ENCODE results near the gene DNAJA4. TPM values are rescaled to one million over a fixed set of nuclear protein-coding genes. Genes with fewer than 3 reads are reported as not detected.

Gene DNAJA4
- total and polyA plus RNA-seq, 2 of the 13 experiments (the other 11 are each of a cell fraction or from before 2014, with no cell fraction given) = not detected

DNA sequence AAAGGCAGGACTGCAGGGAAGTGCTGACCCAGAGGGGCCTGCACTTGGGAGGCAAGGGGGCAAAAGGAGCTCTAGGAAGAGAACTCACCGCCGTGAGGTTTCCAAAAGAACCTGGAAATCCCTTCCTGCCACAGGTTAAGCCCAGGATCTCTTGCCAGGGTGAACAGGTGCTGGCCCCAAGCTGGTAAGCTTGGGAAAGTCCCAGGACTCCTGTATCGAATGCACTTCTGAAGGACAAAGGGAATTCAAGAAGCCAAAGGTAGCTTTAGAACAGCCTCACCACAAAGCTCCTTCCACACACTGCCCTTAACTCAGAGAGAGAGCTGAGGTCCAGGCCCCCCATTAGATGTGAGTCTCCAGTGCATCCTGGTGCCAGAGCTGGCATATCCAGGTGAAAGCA is 46.9 kb downstream of the DNAJA4 start (continued):
- TF ChIP-seq SCMH1 (CRISPR knock-in tag; IDR thresholded peaks at IDR 0.05; ENCODE audit: borderline replicate concordance) (no peak), ZNF432 (CRISPR knock-in tag; IDR thresholded peaks at IDR 0.05; ENCODE audit: borderline replicate concordance) (no peak), HOXA5 (CRISPR knock-in tag; IDR thresholded peaks at IDR 0.05) (no peak), REPIN1 (CRISPR knock-in tag; IDR thresholded peaks at IDR 0.05; ENCODE audit: borderline replicate concordance, low read depth) (no peak), KDM5B (CRISPR knock-in tag; IDR thresholded peaks at IDR 0.05; ENCODE audit: borderline replicate concordance) (no peak)
- TF ChIP-seq, protein P1, sequence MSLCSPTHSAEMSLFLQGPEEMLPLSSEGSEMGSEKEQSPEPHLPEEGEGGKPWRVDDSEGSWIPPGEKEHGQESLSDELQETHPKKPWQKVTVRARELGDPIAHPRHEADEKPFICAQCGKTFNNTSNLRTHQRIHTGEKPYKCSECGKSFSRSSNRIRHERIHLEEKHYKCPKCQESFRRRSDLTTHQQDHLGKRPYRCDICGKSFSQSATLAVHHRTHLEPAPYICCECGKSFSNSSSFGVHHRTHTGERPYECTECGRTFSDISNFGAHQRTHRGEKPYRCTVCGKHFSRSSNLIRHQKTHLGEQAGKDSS (CRISPR knock-in tag; IDR thresholded peaks at IDR 0.05; ENCODE audit: borderline replicate concordance, low read depth) = no peak

DNA sequence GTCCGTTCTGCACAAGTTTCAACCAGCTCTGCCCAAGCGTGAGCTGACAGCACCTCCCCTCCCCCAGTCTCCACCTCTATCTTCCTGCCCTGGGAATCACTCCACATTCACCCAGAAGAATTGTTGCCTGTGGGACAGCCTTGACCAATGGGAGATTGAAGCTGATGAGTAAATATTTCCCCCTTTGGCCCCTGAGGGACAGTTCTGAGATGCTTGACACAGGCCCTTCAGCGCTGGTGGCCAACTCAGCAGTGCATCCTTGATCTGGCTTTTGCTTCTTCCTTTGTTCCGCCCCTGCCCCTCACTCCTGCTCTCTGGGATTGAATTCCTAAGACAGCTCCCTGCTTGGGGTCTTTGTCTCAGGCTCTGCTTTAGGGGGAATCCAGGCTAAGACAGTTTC is 48.2 kb downstream of the DNAJA4 start:
- ATAC-seq (no peak), FAIRE-seq (no peak), DNase-seq (ENCODE audit: low spot score) (no peak)
- H3K4me3 ChIP-seq (replicated peaks in 1 of 3; ENCODE audit: insufficient read depth in 1 of 3, low read depth in 2 of 3, low read length in 3 of 3) = no peak overlapping the region
- no peaks in the 10 kb centered on the region for H3K79me2 ChIP-seq (ENCODE audit: insufficient read depth, low read length)
- no peak overlapping the region for H3K27ac ChIP-seq (ENCODE audit: extremely low read length, insufficient read depth, low read length)
- intact Hi-C loops (cut with micrococcal nuclease; ENCODE audit: unreplicated experiment) = no loop called here
- no peaks in the 10 kb centered on the region for H3K36me3 ChIP-seq (replicated peaks in 1 of 2; ENCODE audit: control insufficient read depth in 1 of 2, insufficient read depth in 2 of 2, low read length in 2 of 2)
- no peak overlapping the region for H3K9ac ChIP-seq (ENCODE audit: insufficient read depth, low read depth, low read length)
- 35% methylated on average over 4 of the region's 4 CpGs for WGBS (ENCODE audit: low lambda C conversion rate)
- POLR2A ChIA-PET = interaction anchor here (1.0 kb wide), 1 partner anchor 125 kb away, joined by 3 read pairs; the partner anchor contains the start of gene IREB2
- no peaks in the 10 kb centered on the region for H4K20me1 ChIP-seq (ENCODE audit: insufficient read depth, low read length)
- no TSS peak for BruUV-seq (replicated peaks)
- CTCF ChIA-PET (ENCODE audit: low intra/inter-chr PET ratio, low total read pairs) = no interaction called here
- in situ Hi-C loops (cut with HindIII; ENCODE audit: extremely low pct_ligation_motif_present, low pct_unique_long_range_greater_than_20kb) = loop anchor here (5.0 kb wide), 1 partner anchor 110 kb away; no protein-coding TSS in a partner anchor
- no peak overlapping the region for H3K4me2 ChIP-seq (ENCODE audit: low read depth, low read length)
- no peaks in the 10 kb centered on the region for H3K9me3 ChIP-seq (ENCODE audit: low read length)
- H3K27me3 ChIP-seq (ENCODE audit: control insufficient read depth in 1 of 2, insufficient read depth in 2 of 2, low read length in 2 of 2) = peaks cover 2 to 35% of the 10 kb centered on the region in 2 experiments; a peak in 4 of 5 replicates
- peaks cover 5% of the 10 kb centered on the region; the same call in 1 of the 2 replicates for H3K4me1 ChIP-seq (ENCODE audit: insufficient read depth, low read length)
- H2AFZ ChIP-seq (ENCODE audit: low read length) = no peak overlapping the region
- TF ChIP-seq ELF4 (CRISPR knock-in tag; IDR thresholded peaks at IDR 0.05; ENCODE audit: borderline replicate concordance) (no peak), ZNF121 (CRISPR knock-in tag; IDR thresholded peaks at IDR 0.05) (no peak), BRCA1 (CRISPR knock-in tag; IDR thresholded peaks at IDR 0.05) (no peak)
- TF ChIP-seq, protein P2, sequence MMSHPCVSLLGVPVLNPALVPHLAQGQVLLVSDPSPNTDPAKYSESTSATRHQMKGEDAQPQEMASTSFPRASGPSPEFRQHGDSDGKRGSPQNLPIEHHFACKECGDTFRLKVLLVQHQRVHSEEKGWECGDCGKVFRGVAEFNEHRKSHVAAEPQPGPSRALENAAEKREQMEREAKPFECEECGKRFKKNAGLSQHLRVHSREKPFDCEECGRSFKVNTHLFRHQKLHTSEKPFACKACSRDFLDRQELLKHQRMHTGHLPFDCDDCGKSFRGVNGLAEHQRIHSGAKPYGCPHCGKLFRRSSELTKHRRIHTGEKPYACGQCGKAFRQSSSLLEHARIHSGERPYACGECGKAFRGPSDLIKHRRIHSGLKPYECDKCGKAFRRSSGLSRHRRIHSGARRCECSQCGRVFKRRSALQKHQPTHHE (CRISPR knock-in tag; IDR thresholded peaks at IDR 0.05; ENCODE audit: borderline replicate concordance) = no peak
- TF ChIP-seq, protein P3, sequence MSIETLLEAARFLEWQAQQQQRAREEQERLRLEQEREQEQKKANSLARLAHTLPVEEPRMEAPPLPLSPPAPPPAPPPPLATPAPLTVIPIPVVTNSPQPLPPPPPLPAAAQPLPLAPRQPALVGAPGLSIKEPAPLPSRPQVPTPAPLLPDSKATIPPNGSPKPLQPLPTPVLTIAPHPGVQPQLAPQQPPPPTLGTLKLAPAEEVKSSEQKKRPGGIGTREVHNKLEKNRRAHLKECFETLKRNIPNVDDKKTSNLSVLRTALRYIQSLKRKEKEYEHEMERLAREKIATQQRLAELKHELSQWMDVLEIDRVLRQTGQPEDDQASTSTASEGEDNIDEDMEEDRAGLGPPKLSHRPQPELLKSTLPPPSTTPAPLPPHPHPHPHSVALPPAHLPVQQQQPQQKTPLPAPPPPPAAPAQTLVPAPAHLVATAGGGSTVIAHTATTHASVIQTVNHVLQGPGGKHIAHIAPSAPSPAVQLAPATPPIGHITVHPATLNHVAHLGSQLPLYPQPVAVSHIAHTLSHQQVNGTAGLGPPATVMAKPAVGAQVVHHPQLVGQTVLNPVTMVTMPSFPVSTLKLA (IDR thresholded peaks at IDR 0.05) = no peak
- TF ChIP-seq, protein P4, sequence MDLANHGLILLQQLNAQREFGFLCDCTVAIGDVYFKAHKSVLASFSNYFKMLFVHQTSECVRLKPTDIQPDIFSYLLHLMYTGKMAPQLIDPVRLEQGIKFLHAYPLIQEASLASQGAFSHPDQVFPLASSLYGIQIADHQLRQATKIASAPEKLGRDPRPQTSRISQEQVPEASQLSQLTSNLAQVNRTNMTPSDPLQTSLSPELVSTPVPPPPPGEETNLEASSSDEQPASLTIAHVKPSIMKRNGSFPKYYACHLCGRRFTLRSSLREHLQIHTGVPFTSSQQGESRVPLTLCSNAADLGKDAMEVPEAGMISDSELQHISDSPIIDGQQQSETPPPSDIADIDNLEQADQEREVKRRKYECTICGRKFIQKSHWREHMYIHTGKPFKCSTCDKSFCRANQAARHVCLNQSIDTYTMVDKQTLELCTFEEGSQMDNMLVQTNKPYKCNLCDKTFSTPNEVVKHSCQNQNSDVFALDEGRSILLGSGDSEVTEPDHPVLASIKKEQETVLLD (CRISPR knock-in tag; IDR thresholded peaks at IDR 0.05; ENCODE audit: low read depth) = no peak
- TF ChIP-seq, protein P5, sequence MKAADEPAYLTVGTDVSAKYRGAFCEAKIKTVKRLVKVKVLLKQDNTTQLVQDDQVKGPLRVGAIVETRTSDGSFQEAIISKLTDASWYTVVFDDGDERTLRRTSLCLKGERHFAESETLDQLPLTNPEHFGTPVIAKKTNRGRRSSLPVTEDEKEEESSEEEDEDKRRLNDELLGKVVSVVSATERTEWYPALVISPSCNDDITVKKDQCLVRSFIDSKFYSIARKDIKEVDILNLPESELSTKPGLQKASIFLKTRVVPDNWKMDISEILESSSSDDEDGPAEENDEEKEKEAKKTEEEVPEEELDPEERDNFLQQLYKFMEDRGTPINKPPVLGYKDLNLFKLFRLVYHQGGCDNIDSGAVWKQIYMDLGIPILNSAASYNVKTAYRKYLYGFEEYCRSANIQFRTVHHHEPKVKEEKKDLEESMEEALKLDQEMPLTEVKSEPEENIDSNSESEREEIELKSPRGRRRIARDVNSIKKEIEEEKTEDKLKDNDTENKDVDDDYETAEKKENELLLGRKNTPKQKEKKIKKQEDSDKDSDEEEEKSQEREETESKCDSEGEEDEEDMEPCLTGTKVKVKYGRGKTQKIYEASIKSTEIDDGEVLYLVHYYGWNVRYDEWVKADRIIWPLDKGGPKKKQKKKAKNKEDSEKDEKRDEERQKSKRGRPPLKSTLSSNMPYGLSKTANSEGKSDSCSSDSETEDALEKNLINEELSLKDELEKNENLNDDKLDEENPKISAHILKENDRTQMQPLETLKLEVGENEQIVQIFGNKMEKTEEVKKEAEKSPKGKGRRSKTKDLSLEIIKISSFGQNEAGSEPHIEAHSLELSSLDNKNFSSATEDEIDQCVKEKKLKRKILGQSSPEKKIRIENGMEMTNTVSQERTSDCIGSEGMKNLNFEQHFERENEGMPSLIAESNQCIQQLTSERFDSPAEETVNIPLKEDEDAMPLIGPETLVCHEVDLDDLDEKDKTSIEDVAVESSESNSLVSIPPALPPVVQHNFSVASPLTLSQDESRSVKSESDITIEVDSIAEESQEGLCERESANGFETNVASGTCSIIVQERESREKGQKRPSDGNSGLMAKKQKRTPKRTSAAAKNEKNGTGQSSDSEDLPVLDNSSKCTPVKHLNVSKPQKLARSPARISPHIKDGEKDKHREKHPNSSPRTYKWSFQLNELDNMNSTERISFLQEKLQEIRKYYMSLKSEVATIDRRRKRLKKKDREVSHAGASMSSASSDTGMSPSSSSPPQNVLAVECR (CRISPR knock-in tag; IDR thresholded peaks at IDR 0.05; ENCODE audit: borderline replicate concordance) = no peak

Measured in HepG2 (cell line).